DND-41 (cell line): ENCODE measurements around the gene IMP4.

Source experiments
- EZH2 ChIP-seq: IDR thresholded peaks from 3 replicates; pipeline ENCODE4 v1.6.1; 2012; ENCODE audit warnings: borderline replicate concordance, low read depth, mild to moderate bottlenecking, moderate library complexity, low read length, inconsistent platforms; ENCODE audit not compliant: severe bottlenecking
- TF ChIP-seq, protein P1 (sequence below): IDR thresholded peaks from 2 replicates; pipeline ENCODE4 v1.5.1; 2012; ENCODE audit warnings: borderline replicate concordance, low read length, moderate library complexity, mild to moderate bottlenecking; ENCODE audit not compliant: poor library complexity, severe bottlenecking; ENCODE audit errors: extremely low read depth

DNA sequence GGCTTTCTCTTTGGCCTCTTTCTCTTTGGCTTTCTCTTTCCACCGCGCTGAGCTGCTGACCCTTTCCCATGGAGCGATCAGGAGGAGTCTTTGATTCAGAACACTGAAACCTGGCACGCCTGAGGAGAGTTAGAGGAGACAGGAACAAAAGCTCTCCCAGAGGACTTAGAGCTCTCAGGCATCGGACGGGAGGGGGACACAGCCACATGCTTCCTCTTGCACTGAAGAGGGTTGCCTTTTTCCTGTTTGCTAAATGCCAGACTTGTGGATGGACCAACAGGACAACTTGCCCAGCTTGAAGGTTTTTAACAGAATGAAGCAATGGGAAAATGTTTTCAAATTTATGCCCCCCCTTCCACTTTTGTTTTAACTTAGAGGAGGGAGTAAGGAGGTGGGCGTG is 9.5 kb downstream of the IMP4 start:
- TF ChIP-seq, protein P1, sequence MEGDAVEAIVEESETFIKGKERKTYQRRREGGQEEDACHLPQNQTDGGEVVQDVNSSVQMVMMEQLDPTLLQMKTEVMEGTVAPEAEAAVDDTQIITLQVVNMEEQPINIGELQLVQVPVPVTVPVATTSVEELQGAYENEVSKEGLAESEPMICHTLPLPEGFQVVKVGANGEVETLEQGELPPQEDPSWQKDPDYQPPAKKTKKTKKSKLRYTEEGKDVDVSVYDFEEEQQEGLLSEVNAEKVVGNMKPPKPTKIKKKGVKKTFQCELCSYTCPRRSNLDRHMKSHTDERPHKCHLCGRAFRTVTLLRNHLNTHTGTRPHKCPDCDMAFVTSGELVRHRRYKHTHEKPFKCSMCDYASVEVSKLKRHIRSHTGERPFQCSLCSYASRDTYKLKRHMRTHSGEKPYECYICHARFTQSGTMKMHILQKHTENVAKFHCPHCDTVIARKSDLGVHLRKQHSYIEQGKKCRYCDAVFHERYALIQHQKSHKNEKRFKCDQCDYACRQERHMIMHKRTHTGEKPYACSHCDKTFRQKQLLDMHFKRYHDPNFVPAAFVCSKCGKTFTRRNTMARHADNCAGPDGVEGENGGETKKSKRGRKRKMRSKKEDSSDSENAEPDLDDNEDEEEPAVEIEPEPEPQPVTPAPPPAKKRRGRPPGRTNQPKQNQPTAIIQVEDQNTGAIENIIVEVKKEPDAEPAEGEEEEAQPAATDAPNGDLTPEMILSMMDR = no peak
- TF ChIP-seq EZH2 = no peak
